ENCODE data around the gene RHOBTB3.

RHOBTB3 gene

DNA sequence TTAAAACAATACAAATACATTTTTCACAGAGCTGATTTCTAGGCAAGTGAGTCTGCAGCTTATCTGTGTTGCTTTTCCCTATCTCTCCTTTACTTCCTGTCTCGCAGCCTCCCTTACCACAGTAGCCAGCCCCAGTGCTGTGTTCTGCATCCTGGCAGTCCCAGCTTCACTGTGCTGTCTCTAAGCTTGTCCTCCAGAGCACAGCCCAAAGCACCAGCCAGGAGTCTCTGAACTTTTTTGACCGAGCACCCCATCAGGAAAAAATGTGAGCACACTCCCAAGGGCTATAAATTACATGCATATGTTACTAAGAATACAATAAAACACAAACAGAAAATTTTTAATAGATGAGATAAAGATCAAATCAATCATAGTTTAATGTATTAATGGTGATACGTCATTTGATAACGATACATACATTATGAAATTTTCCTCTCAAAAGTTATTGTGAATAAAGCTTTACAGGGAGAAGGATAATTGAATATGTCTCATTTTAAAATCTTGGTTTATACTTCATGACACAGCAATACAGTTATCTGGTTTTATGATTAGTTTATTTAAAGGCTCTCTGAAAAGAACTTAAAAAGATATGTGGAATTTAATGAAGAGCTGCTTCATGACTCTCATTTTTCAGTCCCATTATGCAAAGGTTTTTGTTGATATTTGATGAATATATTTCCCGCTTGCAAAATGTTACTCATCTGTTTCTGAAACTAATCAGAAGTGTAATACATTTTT is 7.3 kb upstream of the RHOBTB3 start:
- peaks cover 5% of the 10 kb centered on the region for H3K4me1 Mint-ChIP-seq (ENCODE audit: low read depth)
- H3K27ac Mint-ChIP-seq, result no peak overlapping the region
- H3K4me3 Mint-ChIP-seq, result no peak overlapping the region
- H3K9me3 Mint-ChIP-seq (ENCODE audit: low read depth), result no peaks in the 10 kb centered on the region
- no peaks in the 10 kb centered on the region for H3K36me3 Mint-ChIP-seq
- no peaks in the 10 kb centered on the region for H3K27me3 Mint-ChIP-seq

DNA sequence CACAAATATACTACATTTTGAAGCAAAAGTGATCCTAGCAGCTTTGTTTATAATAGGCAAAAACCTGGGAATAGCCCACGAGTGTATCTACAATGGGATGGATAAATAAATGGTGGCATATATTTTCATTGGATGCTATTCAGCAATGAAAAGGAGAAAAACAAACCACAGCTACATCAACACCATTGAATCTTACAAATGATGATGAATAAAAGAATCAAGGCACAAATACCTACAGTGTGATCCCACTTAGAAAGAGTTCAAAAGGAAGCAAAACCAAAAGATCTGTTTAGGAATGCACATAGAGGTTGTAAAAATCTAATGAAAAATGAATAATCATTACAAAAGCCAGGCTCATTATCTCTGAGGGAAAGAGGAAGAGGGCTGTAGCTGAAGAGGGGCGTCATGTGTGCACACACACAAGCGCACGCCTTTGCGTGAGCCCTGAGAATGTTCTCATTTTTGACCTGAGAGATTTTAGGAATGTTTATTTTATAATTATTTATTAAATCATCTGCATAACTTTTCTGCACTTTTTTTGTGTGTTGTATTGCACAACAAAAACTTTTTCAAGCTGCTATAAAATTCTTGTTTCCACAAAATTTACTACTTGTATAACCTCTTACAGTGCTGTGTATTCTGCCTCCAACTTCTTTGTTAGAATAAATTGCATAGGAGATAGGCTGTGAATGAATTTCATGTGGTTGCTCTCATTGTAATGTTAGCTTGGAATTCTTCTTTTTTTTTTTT is 5.9 kb upstream of the RHOBTB3 start:
- H3K27ac Mint-ChIP-seq, result no peak overlapping the region
- no peaks in the 10 kb centered on the region for H3K9me3 Mint-ChIP-seq (ENCODE audit: low read depth)
- peaks cover 3% of the 10 kb centered on the region for H3K27me3 Mint-ChIP-seq
- no peaks in the 10 kb centered on the region for H3K36me3 Mint-ChIP-seq
- H3K4me3 Mint-ChIP-seq, result no peak overlapping the region
- H3K4me1 Mint-ChIP-seq (ENCODE audit: low read depth), result peaks cover 14% of the 10 kb centered on the region

DNA sequence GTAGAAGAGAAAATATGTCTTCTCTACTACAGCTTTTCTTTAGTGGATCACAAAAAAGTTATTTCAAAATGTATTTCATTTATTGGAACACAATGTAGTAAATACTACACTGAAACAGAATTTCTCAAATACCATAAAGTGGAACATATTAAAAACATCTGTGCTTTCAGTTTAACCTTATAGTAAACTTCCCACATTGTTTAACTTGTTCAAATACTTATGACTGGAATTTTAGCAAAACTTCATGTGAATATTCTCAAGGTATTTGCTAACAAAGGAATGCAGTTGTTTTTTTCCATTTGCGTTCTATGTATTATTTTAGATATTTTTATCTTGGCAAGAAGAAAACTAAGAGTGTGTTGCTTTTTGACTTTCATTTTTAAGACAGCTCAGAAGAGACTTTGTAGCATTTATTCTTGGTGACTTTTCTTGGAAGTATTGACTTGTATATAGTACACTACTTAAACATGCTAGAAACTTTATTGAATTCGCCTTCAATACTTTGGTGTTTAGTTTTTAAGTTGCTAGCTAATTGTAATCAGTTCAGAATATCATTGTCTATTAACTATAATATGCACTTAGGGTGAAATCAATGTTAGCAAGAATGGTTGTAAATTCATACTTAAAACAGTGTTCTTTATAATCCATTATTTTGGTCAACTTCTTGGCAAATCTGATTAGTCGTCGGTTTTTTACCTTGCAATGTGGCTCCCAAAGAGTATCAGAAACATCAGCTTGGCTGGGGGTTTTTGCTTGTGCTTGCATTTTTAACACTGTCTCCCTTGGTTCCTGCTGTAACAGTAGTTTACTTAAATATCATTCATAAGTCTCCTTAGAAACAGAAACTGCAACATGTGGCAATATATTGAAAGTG is 5.0 kb upstream of the RHOBTB3 start:
- Mint-ChIP-seq H3K4me1 (ENCODE audit: low read depth) (peaks cover 18% of the 10 kb centered on the region), H3K36me3 (no peaks in the 10 kb centered on the region), H3K27me3 (peaks cover 6% of the 10 kb centered on the region), H3K27ac (no peak overlapping the region), H3K4me3 (no peak overlapping the region), H3K9me3 (ENCODE audit: low read depth) (no peaks in the 10 kb centered on the region)

DNA sequence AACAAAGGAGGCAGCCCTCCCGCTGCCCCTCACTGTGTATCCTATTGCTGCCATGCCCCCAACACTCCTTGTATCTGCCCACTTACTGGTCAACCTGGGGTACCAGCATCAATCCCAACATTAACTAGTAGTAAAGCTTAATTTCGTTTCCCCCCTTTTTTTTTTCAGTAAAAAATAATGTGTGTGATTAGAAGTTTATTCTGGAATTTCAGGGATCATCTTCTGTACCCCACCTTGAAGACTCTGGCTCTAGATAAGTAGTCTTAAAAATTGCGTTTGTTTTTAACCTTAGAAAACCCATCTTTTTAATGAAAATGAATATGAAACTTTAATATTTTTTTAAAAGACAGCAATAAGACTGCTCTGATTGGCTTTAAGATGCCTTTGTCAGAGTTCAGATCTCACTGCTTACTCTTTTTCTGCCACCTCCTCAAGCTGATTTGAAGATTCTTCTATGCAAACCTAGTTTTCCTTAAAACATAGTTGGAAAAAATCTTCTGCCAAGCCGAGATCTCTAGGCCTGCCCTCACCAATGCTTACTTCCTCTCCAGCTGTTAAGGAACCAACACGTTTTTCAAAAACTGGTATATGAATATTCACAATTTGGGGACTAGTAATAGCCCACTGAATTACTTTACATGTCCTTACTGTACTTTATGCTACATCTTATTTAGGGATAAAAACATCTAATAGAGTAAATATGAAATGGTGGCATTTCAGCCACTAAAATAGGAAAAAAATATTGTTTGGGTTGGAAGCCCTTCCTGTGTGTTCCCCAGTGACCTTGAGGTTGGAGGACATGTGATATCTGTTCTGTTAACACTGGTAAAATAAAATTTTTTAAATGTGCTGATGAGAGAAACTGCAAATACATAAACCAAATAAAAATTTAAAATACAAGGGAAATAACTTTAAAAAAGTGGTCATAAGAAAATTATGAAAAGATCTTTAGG is 4.0 kb upstream of the RHOBTB3 start:
- Mint-ChIP-seq H3K4me1 (ENCODE audit: low read depth) (peaks cover 22% of the 10 kb centered on the region), H3K36me3 (no peaks in the 10 kb centered on the region), H3K27ac (no peak overlapping the region), H3K27me3 (peaks cover 9% of the 10 kb centered on the region), H3K9me3 (ENCODE audit: low read depth) (no peaks in the 10 kb centered on the region), H3K4me3 (no peak overlapping the region)

DNA sequence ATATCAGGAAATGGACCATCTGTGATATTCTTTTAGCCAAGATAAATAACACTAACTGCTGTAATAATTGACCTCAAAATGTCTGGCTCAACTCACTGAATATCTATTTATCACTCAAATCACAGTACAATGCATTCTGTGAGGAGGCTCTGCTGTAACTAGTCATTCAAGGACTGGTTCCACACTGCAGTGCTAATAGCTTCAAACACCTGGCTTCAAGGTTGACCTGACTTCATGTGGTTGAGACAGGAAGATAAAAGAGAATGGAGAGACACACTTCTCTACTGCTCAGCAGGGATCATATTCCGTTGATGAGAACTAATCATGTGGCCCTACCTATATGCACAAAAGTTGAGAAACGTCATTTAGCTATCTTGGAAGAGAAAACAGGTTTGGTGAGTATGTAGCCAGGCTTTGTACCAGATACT is 3.4 kb upstream of the RHOBTB3 start:
- H3K4me3 Mint-ChIP-seq, result no peak overlapping the region
- no peaks in the 10 kb centered on the region for H3K36me3 Mint-ChIP-seq
- peaks cover 25% of the 10 kb centered on the region for H3K4me1 Mint-ChIP-seq (ENCODE audit: low read depth)
- no peak overlapping the region for H3K27ac Mint-ChIP-seq
- peaks cover 14% of the 10 kb centered on the region for H3K27me3 Mint-ChIP-seq
- no peaks in the 10 kb centered on the region for H3K9me3 Mint-ChIP-seq (ENCODE audit: low read depth)

DNA sequence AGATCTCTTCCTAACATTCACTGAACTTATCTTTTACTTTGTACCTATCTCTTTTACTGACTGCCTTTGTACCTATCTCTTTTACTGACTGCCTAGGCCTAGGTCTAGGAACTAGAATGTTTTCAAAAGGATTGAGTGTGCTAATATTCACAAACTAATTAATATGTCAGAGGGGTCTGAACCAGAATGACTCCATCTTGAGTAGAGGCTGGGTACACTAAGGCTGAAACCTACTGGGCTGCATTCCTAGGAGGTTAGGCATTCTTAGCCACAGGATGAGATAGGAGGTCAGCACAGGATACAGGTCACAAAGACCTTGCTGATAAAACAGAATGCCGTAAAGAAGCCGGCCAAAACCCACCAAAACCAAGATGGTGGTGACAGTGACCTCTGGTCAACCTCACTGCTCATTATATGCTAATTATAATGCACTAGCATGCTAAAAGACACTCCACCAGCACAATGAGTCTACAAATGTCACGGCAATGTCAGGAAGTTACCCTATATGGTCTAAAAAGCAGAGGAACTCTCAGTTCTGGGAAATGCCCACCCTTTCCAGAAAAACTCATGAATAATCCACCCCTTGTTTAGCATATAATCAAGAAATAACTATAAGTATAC is 2.5 kb upstream of the RHOBTB3 start:
- H3K4me1 Mint-ChIP-seq (ENCODE audit: low read depth), result peaks cover 25% of the 10 kb centered on the region
- H3K27me3 Mint-ChIP-seq, result peaks cover 20% of the 10 kb centered on the region
- no peaks in the 10 kb centered on the region for H3K9me3 Mint-ChIP-seq (ENCODE audit: low read depth)
- no peak overlapping the region for H3K4me3 Mint-ChIP-seq
- no peak overlapping the region for H3K27ac Mint-ChIP-seq
- H3K36me3 Mint-ChIP-seq, result no peaks in the 10 kb centered on the region

DNA sequence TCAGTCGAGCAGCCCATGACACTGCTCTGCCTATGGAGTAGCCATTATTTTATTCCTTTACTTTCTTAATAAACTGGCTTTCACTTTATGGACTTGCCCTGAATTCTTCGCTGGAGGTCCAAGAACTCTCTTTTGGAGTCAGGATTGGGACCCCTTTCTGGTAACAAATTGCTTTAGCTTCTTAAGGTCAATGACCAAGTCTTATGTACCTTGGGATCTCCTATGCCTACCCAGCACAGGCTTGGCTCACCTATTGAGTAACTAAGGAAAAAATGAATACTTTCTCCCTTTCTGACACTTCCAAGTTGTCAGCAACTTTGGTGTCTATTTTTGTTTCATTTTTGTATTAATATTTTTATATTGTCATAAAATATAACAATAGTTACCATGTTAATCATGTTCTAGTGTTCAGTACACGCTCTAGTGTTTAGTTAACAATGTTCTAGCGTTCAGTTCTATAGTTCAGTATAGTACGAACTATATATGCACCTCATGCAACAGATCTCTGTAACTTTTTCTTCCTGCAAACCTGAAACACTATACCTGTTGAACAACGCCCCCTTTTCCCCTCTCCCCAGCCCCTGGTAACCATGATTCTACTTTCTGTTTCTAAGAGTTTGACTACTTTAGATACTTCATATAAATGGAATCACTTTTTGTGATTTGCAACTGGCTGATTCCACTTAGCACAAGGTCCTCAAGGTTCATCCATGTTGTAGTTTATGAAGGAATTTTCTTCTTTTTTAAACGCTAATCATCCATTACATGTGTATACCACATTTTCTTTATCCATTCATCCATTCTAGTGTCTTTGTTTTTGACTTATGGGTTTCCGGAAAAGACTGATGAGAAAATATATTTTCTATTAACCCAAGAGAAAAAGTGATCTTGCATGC is 1.8 kb upstream of the RHOBTB3 start:
- H3K27me3 Mint-ChIP-seq, result peaks cover 20% of the 10 kb centered on the region
- peaks cover 25% of the 10 kb centered on the region for H3K4me1 Mint-ChIP-seq (ENCODE audit: low read depth)
- no peak overlapping the region for H3K27ac Mint-ChIP-seq
- no peaks in the 10 kb centered on the region for H3K9me3 Mint-ChIP-seq (ENCODE audit: low read depth)
- no peaks in the 10 kb centered on the region for H3K36me3 Mint-ChIP-seq
- H3K4me3 Mint-ChIP-seq, result peak overlapping the region; percentile 80

DNA sequence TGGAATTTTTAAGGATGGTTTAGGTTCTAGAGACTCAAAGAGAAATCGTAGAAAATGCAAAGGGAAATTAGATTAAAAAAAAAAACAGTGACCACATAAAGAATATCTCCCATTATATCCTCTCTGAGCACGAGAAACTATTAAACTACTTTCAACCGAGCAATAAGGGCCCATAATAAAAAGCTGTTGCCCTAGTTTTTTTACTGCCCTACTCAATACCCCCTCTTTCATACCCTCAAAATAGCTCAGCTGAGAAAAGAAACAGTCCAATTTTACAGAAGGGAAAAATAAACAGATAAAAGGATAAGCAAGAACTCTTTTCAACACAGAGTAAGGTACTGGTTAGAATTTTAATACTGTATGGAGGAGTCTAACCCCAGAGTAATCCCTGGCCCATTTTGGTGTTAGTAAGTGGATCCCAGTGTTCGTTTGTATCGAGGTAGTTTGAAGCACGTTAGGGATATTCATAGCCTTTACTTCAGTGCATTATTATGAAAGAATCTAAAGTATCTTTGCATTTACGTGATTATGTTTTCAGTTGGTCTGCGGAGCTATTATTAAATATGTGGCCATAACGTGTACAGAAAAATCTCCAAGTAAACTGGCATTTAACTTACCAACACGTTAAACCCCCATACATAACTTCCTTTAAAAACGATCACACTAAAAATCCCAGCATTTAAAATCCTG is 980 bp upstream of the RHOBTB3 start:
- no peaks in the 10 kb centered on the region for H3K9me3 Mint-ChIP-seq (ENCODE audit: low read depth)
- H3K27ac Mint-ChIP-seq, result no peak overlapping the region
- peaks cover 23% of the 10 kb centered on the region for H3K27me3 Mint-ChIP-seq
- H3K36me3 Mint-ChIP-seq, result no peaks in the 10 kb centered on the region
- peak overlapping the region; percentile 80 for H3K4me3 Mint-ChIP-seq
- H3K4me1 Mint-ChIP-seq (ENCODE audit: low read depth), result peaks cover 25% of the 10 kb centered on the region

DNA sequence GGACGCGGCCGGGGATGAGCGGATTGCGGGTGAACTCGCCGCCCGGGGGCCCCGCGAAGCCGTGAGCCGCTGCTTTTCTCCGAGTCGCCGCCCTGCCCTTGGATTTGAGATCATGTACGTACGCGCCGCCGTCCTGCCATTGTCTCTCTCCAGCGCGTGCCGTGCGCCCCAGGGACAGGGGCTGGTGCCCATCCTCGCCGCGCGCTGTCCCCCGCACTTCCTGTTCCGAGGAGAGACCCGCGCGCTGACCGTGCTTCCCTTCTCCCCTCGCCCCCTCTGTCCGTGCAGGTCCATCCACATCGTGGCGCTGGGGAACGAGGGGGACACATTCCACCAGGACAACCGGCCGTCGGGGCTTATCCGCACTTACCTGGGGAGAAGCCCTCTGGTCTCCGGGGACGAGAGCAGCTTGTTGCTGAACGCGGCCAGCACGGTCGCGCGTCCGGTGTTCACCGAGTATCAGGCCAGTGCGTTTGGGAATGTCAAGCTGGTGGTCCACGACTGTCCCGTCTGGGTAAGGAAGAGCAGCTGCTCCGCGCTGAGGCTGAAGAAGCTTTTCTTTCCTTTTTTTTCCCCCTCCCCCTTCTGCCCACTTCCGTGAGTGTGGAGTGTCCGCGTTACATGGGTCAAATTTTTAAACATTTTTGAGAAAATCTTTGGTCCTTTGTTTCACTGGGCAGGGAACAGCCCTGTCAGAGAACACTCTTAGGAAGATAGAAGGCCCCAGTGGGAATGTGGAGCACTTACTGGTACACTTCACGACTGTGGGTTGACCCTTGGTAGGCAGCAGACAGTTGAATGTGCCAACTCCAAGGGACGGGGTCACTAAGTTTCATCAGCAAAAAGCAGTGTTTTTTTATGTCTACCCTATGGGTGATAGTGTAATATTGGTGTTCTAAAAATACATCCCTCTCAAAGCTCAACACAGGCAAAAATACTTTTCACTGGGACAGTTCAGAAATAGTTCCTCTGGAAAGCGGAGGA is 727 bp downstream of the RHOBTB3 start:
- no peak overlapping the region for H3K27ac Mint-ChIP-seq
- no peaks in the 10 kb centered on the region for H3K36me3 Mint-ChIP-seq
- peaks cover 25% of the 10 kb centered on the region for H3K4me1 Mint-ChIP-seq (ENCODE audit: low read depth)
- H3K9me3 Mint-ChIP-seq (ENCODE audit: low read depth), result no peaks in the 10 kb centered on the region
- H3K27me3 Mint-ChIP-seq, result peaks cover 27% of the 10 kb centered on the region
- H3K4me3 Mint-ChIP-seq, result peak overlapping the region; percentile 86

DNA sequence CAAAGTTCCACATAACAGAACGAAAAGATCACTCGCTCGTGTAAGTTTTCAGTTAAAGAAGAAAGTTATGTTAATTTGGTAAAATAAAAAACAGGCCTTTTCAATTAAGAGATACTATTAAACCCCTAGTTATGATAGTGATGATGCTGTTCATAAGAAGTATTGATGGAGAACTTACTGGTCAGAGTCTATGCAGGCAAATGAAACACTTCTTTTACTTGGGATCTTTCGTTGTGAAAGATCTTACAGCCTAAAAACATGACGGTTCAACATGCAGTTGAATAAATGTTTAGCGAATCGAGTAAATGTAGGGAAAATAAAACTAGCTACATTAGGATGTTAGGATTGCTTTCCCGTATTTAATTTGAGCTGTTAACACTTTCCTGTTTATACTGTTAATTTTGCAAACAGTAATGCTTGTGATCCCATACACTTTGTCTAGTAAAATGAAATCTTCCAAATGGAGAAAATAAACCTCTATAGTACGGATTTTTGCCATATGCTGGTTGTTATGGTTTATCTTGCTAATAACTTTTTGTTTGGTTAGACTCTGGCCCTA is 2.0 kb downstream of the RHOBTB3 start:
- Mint-ChIP-seq H3K36me3 (no peaks in the 10 kb centered on the region), H3K4me3 (no peak overlapping the region), H3K27ac (no peak overlapping the region), H3K27me3 (peaks cover 28% of the 10 kb centered on the region), H3K9me3 (ENCODE audit: low read depth) (no peaks in the 10 kb centered on the region), H3K4me1 (ENCODE audit: low read depth) (peaks cover 21% of the 10 kb centered on the region)

DNA sequence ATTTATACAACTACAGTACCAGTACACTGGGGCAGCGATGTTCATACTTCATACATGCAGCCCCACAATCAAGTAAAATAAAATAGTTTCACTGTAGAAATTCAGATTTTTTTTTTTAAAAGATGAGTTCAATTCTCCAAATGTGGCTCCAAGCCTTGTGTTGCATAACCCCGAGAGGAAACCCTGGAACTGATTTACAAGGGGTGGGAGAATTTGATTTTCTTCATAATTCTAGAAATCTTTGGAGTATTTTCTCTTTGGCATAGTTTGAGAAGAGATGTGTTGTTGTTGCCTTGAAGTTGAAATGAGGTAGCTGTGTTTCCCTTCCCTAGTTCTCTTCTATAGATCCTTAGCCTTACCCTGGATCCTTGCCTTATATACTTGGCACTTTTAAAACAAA is 3.1 kb downstream of the RHOBTB3 start:
- peaks cover 28% of the 10 kb centered on the region for H3K27me3 Mint-ChIP-seq
- no peaks in the 10 kb centered on the region for H3K9me3 Mint-ChIP-seq (ENCODE audit: low read depth)
- no peak overlapping the region for H3K4me3 Mint-ChIP-seq
- H3K36me3 Mint-ChIP-seq, result no peaks in the 10 kb centered on the region
- no peak overlapping the region for H3K27ac Mint-ChIP-seq
- peaks cover 19% of the 10 kb centered on the region for H3K4me1 Mint-ChIP-seq (ENCODE audit: low read depth)
